ENCODE measurements around the gene GPRIN3.
A peak's percentile ranks its signal among the peaks of the same experiment; 100 is the strongest.
"Not testable (repeated sequence)": the region's sequence is repeated elsewhere in the genome, so short reads cannot be mapped to it uniquely, and the experiment has no call there.

GPRIN3 gene

GRCh38 chr4:89214308-89214707, 93.3 kb downstream of the GPRIN3 start:
- DNase-seq: peak in 1 of 4 experiments; percentile 19

GRCh38 chr4:89213382-89213701, 94.3 kb downstream of the GPRIN3 start:
- no peak for DNase-seq

GRCh38 chr4:89212666-89213381, 94.8 kb downstream of the GPRIN3 start:
- no peak for DNase-seq

- DNase-seq: no peak
These were observed 103.0 kb downstream of the GPRIN3 start for GRCh38 chr4:89204624-89205023.

- no peak for DNase-seq
These were observed 103.7 kb downstream of the GPRIN3 start for GRCh38 chr4:89203902-89204301.

GRCh38 chr4:89199394-89199793, 108.2 kb downstream of the GPRIN3 start:
- DNase-seq: not testable (repeated sequence)

DNA sequence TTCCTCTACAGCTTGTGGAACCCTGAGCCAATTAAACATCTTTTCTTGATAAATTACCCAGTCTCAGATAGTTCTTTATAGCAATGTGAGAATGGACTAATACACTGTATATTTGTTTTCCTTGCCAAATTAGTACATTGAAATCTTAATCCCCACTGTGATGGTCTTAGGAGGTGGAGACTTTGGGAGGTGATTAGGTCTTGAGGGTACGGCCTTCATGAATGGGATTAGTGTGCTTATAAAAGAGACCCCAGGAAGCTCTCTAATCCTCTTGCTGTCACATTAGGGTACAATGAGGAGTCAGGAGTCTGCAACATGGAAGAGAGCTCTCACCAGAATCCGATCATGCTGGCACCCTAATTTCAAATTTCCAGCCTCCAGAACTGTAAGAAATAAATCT, 109.7 kb downstream of the GPRIN3 start:
- DNase-seq: no peak

GRCh38 chr4:89196745-89197144, 110.9 kb downstream of the GPRIN3 start:
- DNase-seq: no peak

DNA sequence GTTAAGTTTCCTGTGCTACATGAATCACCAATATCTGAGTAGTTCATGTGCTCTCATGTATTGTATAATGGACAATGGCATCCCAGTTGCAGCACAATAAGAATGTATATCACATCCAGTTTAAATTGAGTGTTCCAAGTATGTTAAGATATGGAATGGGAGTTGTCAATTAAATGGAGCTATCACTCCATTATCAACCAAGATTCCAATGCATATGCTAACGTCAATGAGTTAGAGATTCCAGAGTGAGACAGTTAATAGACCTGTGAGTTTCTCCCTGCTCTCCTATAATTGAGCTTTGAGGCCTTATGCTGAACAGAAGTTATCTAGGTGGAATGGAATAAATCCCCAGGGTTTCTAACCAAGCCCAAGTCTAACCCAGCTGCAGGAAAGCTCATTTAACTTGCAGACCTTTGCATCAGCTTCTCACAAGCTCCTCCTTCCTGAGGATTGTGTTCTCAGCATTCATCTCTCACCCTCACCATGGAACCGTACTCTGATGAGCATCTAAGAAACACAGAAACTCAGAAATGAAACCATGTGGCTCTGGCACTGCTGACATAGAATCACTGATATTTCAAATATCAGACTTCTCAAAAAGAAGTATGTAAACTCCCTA, 111.4 kb downstream of the GPRIN3 start:
- DNase-seq: no peak

GRCh38 chr4:89193843-89194242, 113.8 kb downstream of the GPRIN3 start:
- DNase-seq: no peak

Data from suppressor macrophage (primary cell).